H1 (cell line): ENCODE results near the gene ANKRD30A. TPM values are rescaled to one million over a fixed set of nuclear protein-coding genes. Genes with fewer than 3 reads are reported as not detected.

Experiments used
- CTCF ChIA-PET: fragments of 300-600 bp; sonication (Branson Sonifier 250); formaldehyde crosslinking; loops from one replicate; lab custom pipeline; 2021; ENCODE audit not compliant: partially characterized antibody; lab: Charles Lee
- POLR2A ChIA-PET: fragments of 300-600 bp; sonication (Branson Sonifier 250); formaldehyde crosslinking; loops from one replicate; lab custom pipeline; 2021; ENCODE audit warnings: inconsistent platforms; ENCODE audit not compliant: partially characterized antibody; lab: Charles Lee
- DNase-seq, 2 experiments: peaks; one replicate each; pipeline versions ENCODE4 v3.0.0 to v3.0.0-alpha.2; 2010 to 2022; ENCODE audit warnings: low spot score in 2 of 2, low read depth in 1 of 2, mixed read lengths in 1 of 2
- FAIRE-seq: peaks from 2 replicates; lab custom pipeline; 2011; peaks lifted over from hg19 to GRCh38; lab: Jason Lieb, UNC
- H2AFZ ChIP-seq: 2 replicates; pipeline ENCODE4 v1.8.1; 2012; ENCODE audit warnings: low read length, inconsistent platforms
- H2AK5ac ChIP-seq: 2 replicates; pipeline ENCODE4 v1.6.1; 2013; ENCODE audit warnings: low read depth, low read length
- H2BK120ac ChIP-seq: replicated peaks from 2 replicates; pipeline ENCODE3; 2013; ENCODE audit warnings: low read depth, low read length, inconsistent platforms
- H2BK12ac ChIP-seq: 2 replicates; pipeline ENCODE4 v1.6.1; 2013; ENCODE audit warnings: low read depth, low read length
- H2BK15ac ChIP-seq: 2 replicates; pipeline ENCODE4 v1.6.1; 2013; ENCODE audit warnings: low read length
- H2BK20ac ChIP-seq: 2 replicates; pipeline ENCODE4 v1.6.1; 2013; ENCODE audit warnings: low read length
- H2BK5ac ChIP-seq: 2 replicates; pipeline ENCODE4 v1.6.1; 2013; ENCODE audit warnings: low read depth, low read length
- H3K14ac ChIP-seq: 2 replicates; pipeline ENCODE4 v1.6.1; 2013; ENCODE audit warnings: inconsistent platforms; ENCODE audit not compliant: insufficient read length
- H3K18ac ChIP-seq: 2 replicates; pipeline ENCODE4 v1.6.1; 2013; ENCODE audit warnings: low read length; ENCODE audit errors: extremely low read depth
- H3K23ac ChIP-seq: 2 replicates; pipeline ENCODE4 v1.6.1; 2013; ENCODE audit warnings: inconsistent platforms; ENCODE audit not compliant: insufficient read length
- H3K23me2 ChIP-seq: 2 replicates; pipeline ENCODE4 v1.6.1; 2013; ENCODE audit warnings: low read depth, low read length
- H3K27ac ChIP-seq: 2 replicates; pipeline ENCODE4 v1.6.1; 2011; ENCODE audit warnings: low read depth, low read length, inconsistent platforms
- H3K27me3 ChIP-seq, 4 experiments: replicated peaks in 1 of 4; 1 replicate in 1 of 4; 2 replicates in 3 of 4; pipeline versions ENCODE4 v1.6.1 to v1.8.1; 2011 to 2013; ENCODE audit warnings: low read length in 3 of 4, mild to moderate bottlenecking in 3 of 4, inconsistent platforms in 2 of 4, mixed read lengths in 2 of 4, moderate library complexity in 1 of 4; ENCODE audit not compliant: control insufficient read depth in 3 of 4, insufficient read depth in 3 of 4; ENCODE audit errors: extremely low read depth in 1 of 4
- H3K36me3 ChIP-seq, 4 experiments: 2 replicates each; pipeline versions ENCODE4 v1.6.1 to v1.8.1; 2011 to 2013; ENCODE audit warnings: mild to moderate bottlenecking in 4 of 4, low read length in 3 of 4, moderate library complexity in 2 of 4, control low read depth in 1 of 4, inconsistent platforms in 1 of 4; ENCODE audit not compliant: insufficient read depth in 4 of 4, control insufficient read depth in 2 of 4
- H3K4ac ChIP-seq: replicated peaks from 2 replicates; pipeline ENCODE3; 2013; ENCODE audit warnings: low read length, low read depth, mixed read lengths, inconsistent platforms; ENCODE audit not compliant: insufficient read length
- H3K4me1 ChIP-seq, 4 experiments: replicated peaks in 1 of 4; 1 replicate in 1 of 4; 2 replicates in 3 of 4; pipeline versions ENCODE4 v1.6.1 to v1.8.1; 2011 to 2013; ENCODE audit warnings: low read length in 3 of 4, inconsistent platforms in 2 of 4, mixed read lengths in 1 of 4; ENCODE audit not compliant: insufficient read depth in 4 of 4, control insufficient read depth in 3 of 4
- H3K4me2 ChIP-seq, 2 experiments: 2 replicates each; pipeline versions ENCODE4 v1.6.1 to v1.8.1; 2011 to 2013; ENCODE audit warnings: low read depth in 2 of 2, low read length in 2 of 2, control low read depth in 1 of 2, inconsistent platforms in 1 of 2, mild to moderate bottlenecking in 1 of 2; ENCODE audit not compliant: insufficient read depth in 1 of 2
- H3K4me3 ChIP-seq, 4 experiments: fragments of 200-600, 300-600 bp in 1 of 4; sonication (generic), shearing (Covaris generic), sonication (Bioruptor Twin) in 1 of 4; 2 replicates each; pipeline versions ENCODE4 v1.5.1 to v1.8.1; 2011 to 2016; ENCODE audit warnings: low read length in 4 of 4, low read depth in 3 of 4, control low read depth in 2 of 4, inconsistent platforms in 2 of 4, mild to moderate bottlenecking in 2 of 4, mixed read lengths in 1 of 4, moderate library complexity in 1 of 4; ENCODE audit not compliant: insufficient read depth in 2 of 4; ENCODE audit errors: extremely low read depth in 1 of 4
- H3K56ac ChIP-seq: replicated peaks from 2 replicates; pipeline ENCODE3; 2013; ENCODE audit warnings: low read depth, mild to moderate bottlenecking, mixed read lengths, low read length, inconsistent platforms; ENCODE audit not compliant: insufficient read length
- H3K79me1 ChIP-seq: 2 replicates; pipeline ENCODE4 v1.6.1; 2013; ENCODE audit warnings: low read depth, low read length, control low read depth
- H3K79me2 ChIP-seq, 2 experiments: 2 replicates each; pipeline versions ENCODE4 v1.6.1 to v1.8.1; 2012 to 2013; ENCODE audit warnings: low read length in 2 of 2, mild to moderate bottlenecking in 2 of 2, inconsistent platforms in 1 of 2; ENCODE audit not compliant: insufficient read depth in 2 of 2, control insufficient read depth in 1 of 2
- H3K9ac ChIP-seq, 4 experiments: replicated peaks in 1 of 4; 1 replicate in 1 of 4; 2 replicates in 3 of 4; pipeline versions ENCODE4 v1.6.1 to v1.8.1; 2011 to 2013; ENCODE audit warnings: low read depth in 3 of 4, low read length in 3 of 4, control low read depth in 2 of 4, mild to moderate bottlenecking in 2 of 4, moderate library complexity in 2 of 4, inconsistent platforms in 1 of 4; ENCODE audit errors: extremely low read depth in 1 of 4
- H3K9me3 ChIP-seq, 2 experiments: 2 replicates each; pipeline versions ENCODE4 v1.6.1 to v1.8.1; 2012 to 2013; ENCODE audit warnings: mild to moderate bottlenecking in 2 of 2, moderate library complexity in 2 of 2, control low read depth in 1 of 2, inconsistent platforms in 1 of 2, low read depth in 1 of 2, low read length in 1 of 2, mixed read lengths in 1 of 2; ENCODE audit not compliant: insufficient read depth in 2 of 2
- H4K20me1 ChIP-seq, 2 experiments: replicated peaks in 1 of 2; 2 replicates each; pipeline versions ENCODE3 to v1.8.1; 2011 to 2013; ENCODE audit warnings: inconsistent platforms in 2 of 2, low read length in 2 of 2, mild to moderate bottlenecking in 1 of 2; ENCODE audit not compliant: insufficient read depth in 2 of 2, control insufficient read depth in 1 of 2
- H4K5ac ChIP-seq: 2 replicates; pipeline ENCODE4 v1.6.1; 2013; ENCODE audit warnings: low read length, low read depth, mixed read lengths, inconsistent platforms; ENCODE audit not compliant: insufficient read length
- H4K8ac ChIP-seq: 2 replicates; pipeline ENCODE4 v1.8.0; 2013; ENCODE audit warnings: mild to moderate bottlenecking, moderate library complexity, low read length, inconsistent platforms; ENCODE audit not compliant: insufficient read depth; ENCODE audit errors: extremely low read depth
- H4K91ac ChIP-seq: replicated peaks from 2 replicates; pipeline ENCODE3; 2013; ENCODE audit warnings: low read length, mixed read lengths, inconsistent platforms; ENCODE audit not compliant: insufficient read length
- BCL11A ChIP-seq, 2 experiments: IDR thresholded peaks; one replicate each; pipeline ENCODE4 v1.6.1; 2011; ENCODE audit warnings: low read depth in 2 of 2, low read length in 2 of 2, mild to moderate bottlenecking in 2 of 2
- JUN ChIP-seq: IDR thresholded peaks from 2 replicates; pipeline ENCODE4 v1.6.1; 2011; ENCODE audit warnings: low read depth, mild to moderate bottlenecking, improper control_type of control experiment, low read length
- JUND ChIP-seq: IDR thresholded peaks from 2 replicates; pipeline ENCODE4 v1.6.1; 2011; ENCODE audit warnings: mild to moderate bottlenecking, improper control_type of control experiment, low read length
- POLR2A ChIP-seq, 2 experiments: IDR thresholded peaks; 1 replicate in 1 of 2; 2 replicates in 1 of 2; pipeline ENCODE4 v1.6.1; 2011; ENCODE audit warnings: low read depth in 2 of 2, low read length in 2 of 2, mild to moderate bottlenecking in 2 of 2; ENCODE audit errors: control extremely low read depth in 1 of 2
- POLR2AphosphoS5 ChIP-seq: IDR thresholded peaks from 2 replicates; pipeline ENCODE4 v1.6.1; 2011; ENCODE audit warnings: low read depth, low read length
- RNF2 ChIP-seq: fragments of 200-900, 300-1000 bp; sonication (generic); IDR thresholded peaks from 2 replicates; pipeline ENCODE4 v1.7.1; 2016; ENCODE audit warnings: borderline replicate concordance, low read depth, mild to moderate bottlenecking, antibody characterized with exemption, low read length; ENCODE audit not compliant: poor library complexity, severe bottlenecking; ENCODE audit errors: missing control alignments
- SAP30 ChIP-seq: fragments of 300-600 bp; sonication (generic); IDR thresholded peaks from 2 replicates; pipeline ENCODE4 v1.7.1; 2012; ENCODE audit warnings: low read length, moderate library complexity, mild to moderate bottlenecking, inconsistent platforms; ENCODE audit not compliant: insufficient read depth, insufficient replicate concordance
- SIN3A ChIP-seq, 2 experiments: IDR thresholded peaks in 1 of 2; conservative IDR thresholded peaks in 1 of 2; 2 replicates each; pipeline ENCODE4 v1.6.1; 2011 to 2012; ENCODE audit warnings: low read length in 2 of 2, improper control_type of control experiment in 1 of 2, low read depth in 1 of 2, mild to moderate bottlenecking in 1 of 2
- SIRT6 ChIP-seq: IDR thresholded peaks from one replicate; pipeline ENCODE4 v1.7.1; 2012; ENCODE audit warnings: low read length, inconsistent platforms
- SP1 ChIP-seq: IDR thresholded peaks from 2 replicates; pipeline ENCODE4 v1.6.1; 2011; ENCODE audit warnings: low read depth, low read length
- SP2 ChIP-seq: IDR thresholded peaks from 2 replicates; pipeline ENCODE4 v1.6.1; 2012; ENCODE audit warnings: mild to moderate bottlenecking, low read length, inconsistent platforms
- SRF ChIP-seq: IDR thresholded peaks from 2 replicates; pipeline ENCODE4 v1.6.1; 2011; ENCODE audit warnings: mild to moderate bottlenecking, low read depth, low read length, moderate library complexity
- WGBS, 2 experiments: shearing (Covaris generic) in 1 of 2; methylation state at CpG; one replicate each; pipeline versions ENCODE4 v1.1.6 to v1.1.7; 2013 to 2015; ENCODE audit warnings: low lambda C conversion rate in 2 of 2, mixed read lengths in 2 of 2, inconsistent platforms in 1 of 2, low coverage in 1 of 2, missing lambda C conversion rate in 1 of 2; ENCODE audit not compliant: insufficient replicate concordance in 2 of 2, insufficient coverage in 1 of 2, insufficient read length in 1 of 2; ENCODE audit errors: extremely low coverage in 1 of 2, missing lambda C conversion rate in 1 of 2; 5-methylcytosine and 5-hydroxymethylcytosine counted together
- polyA plus RNA-seq, 7 experiments: library from polyadenylated mRNA; depleted of rRNA in 3 of 7; stranded (reverse) in 5 of 7; unstranded in 2 of 7; fragments of >200 nt in 5 of 7; fragments of 200-250 nt in 2 of 7; gene quantifications; 1 replicate in 5 of 7; 2 replicates in 1 of 7; 4 replicates in 1 of 7; pipeline versions ENCODE4 v1.2.1 to v1.2.3, GENCODE V29; 2011 to 2013; ENCODE audit warnings: missing spikeins in 2 of 7, mixed read lengths in 2 of 7
- total RNA-seq: library from RNA; stranded (reverse); fragmentation: NEBNext Ultra II Directional; extraction: Animal tissue kit (Norgen Biotek cat#: 25700); gene quantifications from 2 replicates; pipeline ENCODE4 v1.2.1, GENCODE V29; 2021

Gene ANKRD30A
- total and polyA plus RNA-seq, 2 of the 8 experiments (the other 6 are each of a cell fraction or from before 2014, with no cell fraction given), result not detected

GRCh38 chr10:37124532-37124931 lies 866 bp upstream of the ANKRD30A start:
- 96% methylated on average over 10 of the region's 21 CpGs; no CpG with 5 or more reads in 1 of the 2 experiments for WGBS, 2 experiments
- no peak for DNase-seq
- no peak overlapping the region for H3K14ac ChIP-seq
- no peak for FAIRE-seq
- no peak overlapping the region for H4K5ac ChIP-seq
- H4K20me1 ChIP-seq, result no peaks in the 10 kb centered on the region
- no peak overlapping the region for H3K18ac ChIP-seq
- no peak overlapping the region for H3K56ac ChIP-seq
- no peak overlapping the region for H3K27ac ChIP-seq
- no peak overlapping the region for H3K4ac ChIP-seq
- no peak overlapping the region for H3K23ac ChIP-seq
- no peak overlapping the region for H2AFZ ChIP-seq
- ChIA-PET CTCF (no interaction called here), POLR2A (no interaction called here)
- H3K9me3 ChIP-seq, result peaks cover 7 to 55% of the 10 kb centered on the region in 2 experiments; a peak in 3 of 4 replicates
- H2BK20ac ChIP-seq, result no peak overlapping the region
- peaks cover 0 to 7% (median 0%) of the 10 kb centered on the region in 4 experiments; a peak in 1 of 8 replicates for H3K36me3 ChIP-seq
- H3K79me2 ChIP-seq, result no peaks in the 10 kb centered on the region
- no peak overlapping the region for H2BK120ac ChIP-seq
- no peak overlapping the region for H3K4me3 ChIP-seq
- H2BK12ac ChIP-seq, result no peak overlapping the region
- H3K79me1 ChIP-seq, result no peaks in the 10 kb centered on the region
- H2AK5ac ChIP-seq, result no peak overlapping the region
- no peak overlapping the region for H4K8ac ChIP-seq
- H3K9ac ChIP-seq, result no peak overlapping the region
- H4K91ac ChIP-seq, result no peak overlapping the region
- no peaks in the 10 kb centered on the region for H3K4me1 ChIP-seq
- H2BK15ac ChIP-seq, result no peak overlapping the region
- no peaks in the 10 kb centered on the region for H3K23me2 ChIP-seq
- no peak overlapping the region for H2BK5ac ChIP-seq
- H3K27me3 ChIP-seq, result no peaks in the 10 kb centered on the region
- H3K4me2 ChIP-seq, result no peak overlapping the region
- TF ChIP-seq SIN3A (conservative IDR thresholded peaks at IDR 0.05 in 1 of 2, IDR thresholded peaks at IDR 0.05 in 1 of 2; ENCODE audit: low read depth in 1 of 2, low read length in 2 of 2) (no peak), SP1 (no peak), JUN (no peak), BCL11A (IDR thresholded peaks at IDR 0.05; ENCODE audit: low read depth in 2 of 2, low read length in 2 of 2) (no peak), JUND (no peak), SP2 (no peak), SRF (no peak), SIRT6 (no peak), POLR2A (IDR thresholded peaks at IDR 0.05; ENCODE audit: control extremely low read depth in 1 of 2, low read depth in 2 of 2, low read length in 2 of 2) (no peak), POLR2AphosphoS5 (no peak), SAP30 (no peak), RNF2 (no peak)
